OCI-LY3 (cell line): ENCODE measurements around the gene YLPM1.

ENCODE experiments used
- CTCF ChIP-seq: fragments of 200-600, 300-600 bp; sonication (generic); IDR thresholded peaks from 2 replicates; pipeline ENCODE4 v1.5.1; 2014; ENCODE audit warnings: antibody characterized with exemption, low read length, low read depth
- EZH2phosphoT487 ChIP-seq: fragments of 200-600 bp; shearing (Covaris generic); IDR thresholded peaks from 2 replicates; pipeline ENCODE4 v1.6.1; 2018; ENCODE audit warnings: antibody characterized with exemption, mixed run types, low read depth

GRCh38 chr14:74848768-74849167 is 85.7 kb downstream of the YLPM1 start:
- TF ChIP-seq CTCF (no peak), EZH2phosphoT487 (no peak)
